CD4-positive, alpha-beta T cell (primary cell): ENCODE results near the gene BCL3. TPM values are rescaled to one million over a fixed set of nuclear protein-coding genes. Genes with fewer than 3 reads are reported as not detected.

Experiments used
- ATAC-seq: fragments of 200-7000 bp; cut with Tn5 transposase; one replicate; pipeline ENCODE4 v1.10.0; 2022; ENCODE audit warnings: mild to moderate bottlenecking; ENCODE audit not compliant: poor library complexity
- CTCF ChIA-PET: fragments of 350-600 bp; sonication (Branson Sonifier 250); formaldehyde crosslinking; loops from one replicate; lab custom pipeline; 2021; ENCODE audit warnings: antibody characterized with exemption, inconsistent platforms; lab: Charles Lee
- POLR2A ChIA-PET: fragments of 350-600 bp; sonication (Branson Sonifier 250); formaldehyde crosslinking; loops from one replicate; lab custom pipeline; 2021; ENCODE audit warnings: antibody characterized with exemption, inconsistent platforms; lab: Charles Lee
- DNase-seq, 14 experiments: peaks; one replicate each; pipeline ENCODE4 v3.0.0-alpha.2; 2013 to 2020; ENCODE audit warnings: mixed read lengths in 2 of 14
- H3K27ac ChIP-seq, 2 donors: one replicate each; pipeline versions ENCODE4 v1.5.1 to v1.7.0; 2013; ENCODE audit warnings: low read length in 2 of 2, low read depth in 1 of 2, mild to moderate bottlenecking in 1 of 2
- H3K27me3 ChIP-seq, 2 experiments: 1 replicate in 1 of 2; 2 replicates in 1 of 2; pipeline versions ENCODE4 v1.6.1 to v1.7.0; 2013; ENCODE audit warnings: low read length in 2 of 2, control low read depth in 1 of 2, mild to moderate bottlenecking in 1 of 2, moderate library complexity in 1 of 2; ENCODE audit not compliant: insufficient read depth in 2 of 2, control insufficient read depth in 1 of 2
- H3K36me3 ChIP-seq: one replicate; pipeline ENCODE4 v1.6.1; 2013; ENCODE audit warnings: low read length, control low read depth; ENCODE audit not compliant: insufficient read depth
- H3K4me1 ChIP-seq: one replicate; pipeline ENCODE4 v1.6.1; 2013; ENCODE audit warnings: low read length, control low read depth; ENCODE audit not compliant: insufficient read depth
- H3K4me3 ChIP-seq: one replicate; pipeline ENCODE4 v1.5.1; 2013; ENCODE audit warnings: mild to moderate bottlenecking, low read length, moderate library complexity
- H3K9me3 ChIP-seq, 2 experiments: 1 replicate in 1 of 2; 2 replicates in 1 of 2; pipeline versions ENCODE4 v1.6.1 to v1.7.0; 2013; ENCODE audit warnings: low read length in 2 of 2, mild to moderate bottlenecking in 2 of 2, control low read depth in 1 of 2, moderate library complexity in 1 of 2; ENCODE audit not compliant: control insufficient read depth in 1 of 2, insufficient read depth in 1 of 2
- H3K27ac Mint-ChIP-seq: one replicate; pipeline ENCODE4 v1.8.0; 2020; ENCODE audit warnings: mixed read lengths
- H3K27me3 Mint-ChIP-seq: one replicate; pipeline ENCODE4 v1.8.0; 2021; ENCODE audit warnings: mixed read lengths
- H3K36me3 Mint-ChIP-seq: one replicate; pipeline ENCODE4 v1.8.0; 2021; ENCODE audit warnings: low read depth, mixed read lengths
- H3K4me1 Mint-ChIP-seq: one replicate; pipeline ENCODE4 v1.8.0; 2021; ENCODE audit warnings: low read depth, mixed read lengths
- H3K4me3 Mint-ChIP-seq: one replicate; pipeline ENCODE4 v1.8.0; 2020; ENCODE audit warnings: mild to moderate bottlenecking, mixed read lengths
- H3K9me3 Mint-ChIP-seq: one replicate; pipeline ENCODE4 v1.8.0; 2020; ENCODE audit warnings: mixed read lengths
- CTCF ChIP-seq: fragments of 200-600 bp; IDR thresholded peaks from one replicate; pipeline ENCODE4 v1.8.0; 2022; ENCODE audit warnings: antibody characterized with exemption, mild to moderate bottlenecking
- intact Hi-C, 2 experiments: fragments of 100-400 bp; cut with DNase I in 1 of 2; cut with micrococcal nuclease in 1 of 2; formaldehyde crosslinking; loops; one replicate each; pipeline versions ENCODE4 v1.15.1 to v1.9.0; 2023 to 2025; cut with DNase I, micrococcal nuclease
- total RNA-seq, 174 experiments: library from RNA in 2 of 174; stranded (reverse) in 2 of 174; gene quantifications; one replicate each; pipeline ENCODE4 v1.2.3 and lab custom pipeline; 2021 to 2026

BCL3 gene
- total RNA-seq, 2 experiments from 2014 or later: 90.9 to 97.1 TPM

GRCh38 chr19:44765033-44765948 lies 16.8 kb downstream of the BCL3 start:
- no peak overlapping the region for H3K4me3 Mint-ChIP-seq
- H3K27ac Mint-ChIP-seq: no peak overlapping the region
- ATAC-seq: no peak

GRCh38 chr19:44765949-44766335 lies 17.4 kb downstream of the BCL3 start:
- peaks cover 3% of the 10 kb centered on the region for H3K36me3 Mint-ChIP-seq

More at GRCh38 chr19:44765033-44765948, 16.8 kb downstream of the BCL3 start:
- intact Hi-C loops: no loop called here
- Histone ChIP-seq H3K9me3 (no peaks in the 10 kb centered on the region), H3K4me3 (no peak overlapping the region), H3K36me3 (peaks cover 2% of the 10 kb centered on the region), H3K27ac (no peak overlapping the region), H3K4me1 (peaks cover 33% of the 10 kb centered on the region), H3K27me3 (no peaks in the 10 kb centered on the region)
- TF ChIP-seq CTCF: no peak
- ChIA-PET CTCF (interaction anchor here (1.1 to 10.7 kb wide), 2 partner anchors 41 to 76 kb away, joined by 3 to 325 read pairs; no protein-coding TSS in a partner anchor), POLR2A (no interaction called here)
- H3K9me3 Mint-ChIP-seq: no peaks in the 10 kb centered on the region
- H3K4me1 Mint-ChIP-seq: peaks cover 31% of the 10 kb centered on the region
- H3K27me3 Mint-ChIP-seq: no peaks in the 10 kb centered on the region
- peaks cover 9% of the 10 kb centered on the region for H3K36me3 Mint-ChIP-seq
- peak in 2 of 14 experiments; percentile 52 to 66 for DNase-seq

More at GRCh38 chr19:44765949-44766335, 17.4 kb downstream of the BCL3 start:
- Histone ChIP-seq H3K9me3 (no peaks in the 10 kb centered on the region), H3K4me1 (peaks cover 32% of the 10 kb centered on the region), H3K4me3 (no peak overlapping the region), H3K36me3 (no peaks in the 10 kb centered on the region), H3K27me3 (no peaks in the 10 kb centered on the region), H3K27ac (no peak overlapping the region)
- Mint-ChIP-seq H3K27ac (no peak overlapping the region), H3K4me1 (peaks cover 31% of the 10 kb centered on the region), H3K9me3 (no peaks in the 10 kb centered on the region), H3K4me3 (no peak overlapping the region), H3K27me3 (no peaks in the 10 kb centered on the region)
- CTCF ChIA-PET: interaction anchor here (1.1 to 10.7 kb wide), 2 partner anchors 42 to 76 kb away, joined by 3 to 325 read pairs; no protein-coding TSS in a partner anchor
- POLR2A ChIA-PET: no interaction called here
- no peak for TF ChIP-seq CTCF
- no peak for ATAC-seq
- DNase-seq: no peak
- intact Hi-C loops: no loop called here
